Smooth muscle cell (in vitro differentiated cells): ENCODE data around the gene BRSK2. TPM values are rescaled to one million over a fixed set of nuclear protein-coding genes. Genes with fewer than 3 reads are reported as not detected.

Source experiments
- DNase-seq: peaks from one replicate; lab custom pipeline; 2025; ENCODE audit not compliant: unreplicated experiment; lab: John Stamatoyannopoulos, UW
- H2AFZ ChIP-seq: fragments of 200-600 bp; sonication (generic); 2 replicates; pipeline ENCODE4 v1.6.0; 2016; ENCODE audit warnings: antibody characterized with exemption, low read depth, mild to moderate bottlenecking
- H3F3A ChIP-seq: fragments of 200-600 bp; sonication (generic); 2 replicates; pipeline ENCODE4 v1.6.0; 2017; ENCODE audit warnings: antibody characterized with exemption, low read depth
- H3K27ac ChIP-seq: fragments of 200-600 bp; sonication (generic); 2 replicates; pipeline ENCODE4 v1.5.1; 2016; ENCODE audit warnings: low read depth, mild to moderate bottlenecking
- H3K27me3 ChIP-seq: fragments of 200-600 bp; sonication (generic); 2 replicates; pipeline ENCODE4 v1.6.1; 2016; ENCODE audit warnings: low read depth, mild to moderate bottlenecking
- H3K36me3 ChIP-seq: fragments of 200-600 bp; sonication (generic); 2 replicates; pipeline ENCODE4 v1.5.1; 2016; ENCODE audit warnings: low read depth
- H3K4me1 ChIP-seq: fragments of 200-600 bp; sonication (generic); 2 replicates; pipeline ENCODE4 v1.5.1; 2016; ENCODE audit warnings: low read depth
- H3K4me2 ChIP-seq: fragments of 200-600 bp; sonication (generic); 2 replicates; pipeline ENCODE4 v1.6.0; 2016; ENCODE audit warnings: mild to moderate bottlenecking
- H3K4me3 ChIP-seq: fragments of 200-600 bp; sonication (generic); 2 replicates; pipeline ENCODE4 v1.5.1; 2016; ENCODE audit warnings: mild to moderate bottlenecking
- H3K79me2 ChIP-seq: fragments of 200-600 bp; sonication (generic); 2 replicates; pipeline ENCODE4 v1.6.0; 2016; ENCODE audit warnings: low read depth, mild to moderate bottlenecking
- H3K9ac ChIP-seq: fragments of 200-600 bp; sonication (generic); 2 replicates; pipeline ENCODE4 v1.6.0; 2016; ENCODE audit warnings: low read depth
- H3K9me3 ChIP-seq: fragments of 200-600 bp; sonication (generic); replicated peaks from 2 replicates; pipeline ENCODE4 v1.5.1; 2016; ENCODE audit warnings: low read depth
- H4K20me1 ChIP-seq: fragments of 200-600 bp; sonication (generic); 2 replicates; pipeline ENCODE4 v1.6.0; 2016; ENCODE audit warnings: low read depth
- WGBS: methylation state at CpG from one replicate; pipeline ENCODE4 v1.1.7; 2016; ENCODE audit warnings: low lambda C conversion rate; 5-methylcytosine and 5-hydroxymethylcytosine counted together
- polyA plus RNA-seq: library from polyadenylated mRNA; unstranded; fragments of >200 nt; fragmentation: Nextera tagmentation; extraction: Ambion mirVana; gene quantifications from 2 replicates; pipeline ENCODE4 v1.2.1, GENCODE V29; 2016
- total RNA-seq: library from RNA; depleted of rRNA; stranded (reverse); fragments of >200 nt; gene quantifications from 2 replicates; pipeline ENCODE4 v1.2.3, GENCODE V29; 2014
- TF ChIP-seq, protein P1 (sequence below): fragments of 200-600 bp; sonication (generic); IDR thresholded peaks from 2 replicates; pipeline ENCODE4 v1.5.1; 2017; ENCODE audit warnings: borderline replicate concordance, mild to moderate bottlenecking, antibody characterized with exemption; ENCODE audit not compliant: insufficient read depth, poor library complexity, severe bottlenecking

The BRSK2 gene
- total and polyA plus RNA-seq, 2 experiments from 2014 or later = 1.5 to 5.2 TPM

DNA sequence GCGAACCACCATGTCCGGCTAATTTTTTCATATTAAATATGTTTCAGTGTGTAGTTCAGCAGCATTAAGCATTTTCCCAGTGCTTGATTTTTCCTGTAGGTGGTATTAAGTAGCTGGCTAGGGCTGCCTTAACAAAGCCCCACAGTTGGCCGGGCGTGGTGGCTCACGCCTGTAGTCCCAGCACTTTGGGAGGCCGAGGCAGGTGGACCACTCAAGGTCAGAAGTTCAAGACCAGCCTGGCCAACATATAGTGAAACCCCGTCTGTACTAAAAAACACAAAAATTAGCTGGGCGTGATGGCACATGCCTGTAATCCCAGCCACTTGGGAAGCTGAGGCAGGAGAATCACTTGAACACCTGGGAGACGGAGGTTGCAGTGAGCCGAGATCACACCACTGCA is 46.8 kb upstream of the BRSK2 start:
- H3K4me3 ChIP-seq = no peak overlapping the region
- H3K27me3 ChIP-seq = no peaks in the 10 kb centered on the region
- no peaks in the 10 kb centered on the region for H3F3A ChIP-seq
- WGBS = 96% methylated on average over 10 of the region's 10 CpGs
- TF ChIP-seq, protein P1, sequence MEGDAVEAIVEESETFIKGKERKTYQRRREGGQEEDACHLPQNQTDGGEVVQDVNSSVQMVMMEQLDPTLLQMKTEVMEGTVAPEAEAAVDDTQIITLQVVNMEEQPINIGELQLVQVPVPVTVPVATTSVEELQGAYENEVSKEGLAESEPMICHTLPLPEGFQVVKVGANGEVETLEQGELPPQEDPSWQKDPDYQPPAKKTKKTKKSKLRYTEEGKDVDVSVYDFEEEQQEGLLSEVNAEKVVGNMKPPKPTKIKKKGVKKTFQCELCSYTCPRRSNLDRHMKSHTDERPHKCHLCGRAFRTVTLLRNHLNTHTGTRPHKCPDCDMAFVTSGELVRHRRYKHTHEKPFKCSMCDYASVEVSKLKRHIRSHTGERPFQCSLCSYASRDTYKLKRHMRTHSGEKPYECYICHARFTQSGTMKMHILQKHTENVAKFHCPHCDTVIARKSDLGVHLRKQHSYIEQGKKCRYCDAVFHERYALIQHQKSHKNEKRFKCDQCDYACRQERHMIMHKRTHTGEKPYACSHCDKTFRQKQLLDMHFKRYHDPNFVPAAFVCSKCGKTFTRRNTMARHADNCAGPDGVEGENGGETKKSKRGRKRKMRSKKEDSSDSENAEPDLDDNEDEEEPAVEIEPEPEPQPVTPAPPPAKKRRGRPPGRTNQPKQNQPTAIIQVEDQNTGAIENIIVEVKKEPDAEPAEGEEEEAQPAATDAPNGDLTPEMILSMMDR = no peak
- no peak overlapping the region for H3K9ac ChIP-seq
- no peaks in the 10 kb centered on the region for H3K36me3 ChIP-seq
- H4K20me1 ChIP-seq = no peaks in the 10 kb centered on the region
- no peak overlapping the region for H2AFZ ChIP-seq
- no peaks in the 10 kb centered on the region for H3K4me1 ChIP-seq
- H3K9me3 ChIP-seq = no peaks in the 10 kb centered on the region
- H3K4me2 ChIP-seq = no peak overlapping the region
- H3K79me2 ChIP-seq = no peaks in the 10 kb centered on the region
- no peak overlapping the region for H3K27ac ChIP-seq
- DNase-seq = no peak

DNA sequence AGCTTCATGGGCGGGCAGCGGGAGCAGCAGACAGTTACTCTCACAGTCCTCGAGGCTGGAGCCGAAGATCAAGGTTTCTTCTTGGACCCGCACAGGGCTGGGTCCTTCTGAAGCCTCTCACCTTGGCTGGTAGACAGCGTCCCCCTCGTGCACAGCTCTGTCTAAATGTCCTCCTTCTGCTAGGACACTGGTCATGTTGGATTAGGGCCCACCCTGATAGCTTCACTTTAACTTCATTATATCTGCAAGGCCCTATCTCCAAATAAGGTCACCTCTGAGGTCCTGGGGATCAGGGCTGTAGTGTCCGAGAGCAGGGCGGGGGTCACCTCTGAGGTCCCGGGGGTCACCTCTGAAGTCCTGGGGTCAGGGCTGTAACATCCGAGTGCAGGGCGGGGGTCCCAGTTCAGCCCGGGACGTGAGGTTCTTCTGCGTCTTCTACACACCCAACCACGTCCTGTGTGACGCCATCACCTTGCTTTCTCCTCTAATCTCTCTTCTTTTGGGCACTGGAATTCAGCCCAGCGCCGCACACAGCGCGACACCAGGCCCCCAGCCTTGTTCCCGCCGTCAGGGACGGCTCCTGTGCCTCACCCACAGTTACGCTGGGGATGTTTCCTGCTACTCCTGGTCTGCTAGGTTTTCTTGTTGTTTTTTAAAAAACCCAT is 46.2 kb upstream of the BRSK2 start:
- Histone ChIP-seq H3K4me2 (no peak overlapping the region), H3K27me3 (no peaks in the 10 kb centered on the region), H3K4me3 (no peak overlapping the region), H3K9me3 (no peaks in the 10 kb centered on the region), H2AFZ (no peak overlapping the region), H3K79me2 (no peaks in the 10 kb centered on the region), H3K9ac (no peak overlapping the region), H3F3A (no peaks in the 10 kb centered on the region), H3K4me1 (no peaks in the 10 kb centered on the region), H4K20me1 (no peaks in the 10 kb centered on the region), H3K27ac (no peak overlapping the region), H3K36me3 (no peaks in the 10 kb centered on the region)
- DNase-seq = no peak
- TF ChIP-seq, protein P1 = no peak
- WGBS = 94% methylated on average over 25 of the region's 25 CpGs

DNA sequence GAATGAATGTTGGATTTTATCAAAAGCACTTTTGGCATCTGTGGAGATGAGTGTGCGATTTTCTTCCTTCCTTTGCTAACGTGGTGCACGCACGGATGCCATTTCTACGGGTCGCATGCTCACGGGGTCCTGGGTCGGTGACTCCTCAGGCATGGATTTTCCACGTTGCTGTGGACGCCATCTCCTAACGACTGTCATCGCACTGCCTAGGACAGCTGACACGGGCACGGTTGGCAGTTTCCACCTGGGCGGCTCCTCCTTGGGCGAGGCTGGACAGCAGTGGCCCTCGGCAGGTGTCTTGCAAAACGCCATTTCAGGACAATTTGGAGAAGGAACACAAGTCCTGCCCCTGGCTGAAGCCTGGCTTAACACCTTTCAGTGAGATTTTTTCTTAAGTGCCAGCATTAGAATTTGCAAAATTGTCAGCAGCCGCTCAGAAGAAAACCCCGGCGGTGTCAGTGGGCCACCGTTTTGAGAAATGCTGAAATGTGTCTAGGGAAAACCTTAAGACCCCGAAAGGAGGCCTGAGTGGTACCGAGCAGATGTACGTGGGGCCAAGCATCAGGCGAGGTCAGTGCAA is 45.6 kb upstream of the BRSK2 start:
- Histone ChIP-seq H3K9ac (no peak overlapping the region), H4K20me1 (no peaks in the 10 kb centered on the region), H3K4me1 (no peaks in the 10 kb centered on the region), H3K79me2 (no peaks in the 10 kb centered on the region), H2AFZ (no peak overlapping the region), H3F3A (no peaks in the 10 kb centered on the region), H3K4me2 (no peak overlapping the region), H3K27me3 (no peaks in the 10 kb centered on the region), H3K9me3 (no peaks in the 10 kb centered on the region), H3K27ac (no peak overlapping the region), H3K36me3 (no peaks in the 10 kb centered on the region), H3K4me3 (no peak overlapping the region)
- no peak for DNase-seq
- TF ChIP-seq, protein P1 = no peak
- 91% methylated on average over 26 of the region's 26 CpGs for WGBS
